Stimulated activated CD4-positive, alpha-beta T cell treated with anti-CD3 and anti-CD28 coated beads, Interleukin-15, amount 100 ng/mL, for 24 hours (primary cell): ENCODE measurements around the gene KCTD11.
"Not testable (repeated sequence)": the region's sequence is repeated elsewhere in the genome, so short reads cannot be mapped to it uniquely, and the experiment has no call there.

Experiments used
- DNase-seq: peaks from one replicate; pipeline ENCODE4 v3.0.0-alpha.2; 2020

Gene KCTD11

GRCh38 chr17:7322520-7323194 is 29.3 kb upstream of the KCTD11 start:
- no peak for DNase-seq

DNA sequence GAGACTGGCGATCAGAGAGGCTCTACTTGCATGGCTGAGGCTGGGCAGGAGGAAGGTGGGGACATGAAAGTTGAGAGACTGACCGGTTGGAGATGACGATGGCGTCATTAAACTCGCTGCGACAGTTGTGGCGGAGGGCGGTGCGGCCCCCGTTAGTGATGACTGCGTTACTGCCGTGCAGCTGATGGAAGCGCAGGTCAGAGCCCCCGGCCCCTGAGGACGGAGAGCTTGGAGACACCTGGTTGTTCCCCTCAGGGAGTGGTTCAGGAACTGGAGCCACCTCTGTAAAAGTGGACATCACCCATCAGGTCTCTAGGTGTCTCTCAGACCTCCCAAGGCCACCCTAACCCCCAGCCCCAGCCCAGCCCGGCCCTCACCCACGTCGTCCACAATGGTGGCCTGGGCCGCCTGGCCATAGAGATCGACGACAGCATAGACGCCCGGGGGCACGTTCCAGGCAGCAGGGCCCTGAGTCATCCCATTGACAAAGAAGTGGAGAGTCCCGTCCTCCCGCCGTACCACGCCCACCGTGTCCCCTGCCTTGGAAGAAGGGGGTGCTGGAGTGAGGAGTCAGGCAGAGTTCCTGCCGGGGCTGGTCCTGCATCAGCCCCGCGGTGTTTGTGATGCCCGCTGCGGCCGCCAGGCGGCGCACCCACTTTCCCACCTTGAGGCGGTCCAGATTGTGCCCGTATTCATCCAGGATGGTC is 28.1 kb upstream of the KCTD11 start:
- DNase-seq, result peak; percentile 72

DNA sequence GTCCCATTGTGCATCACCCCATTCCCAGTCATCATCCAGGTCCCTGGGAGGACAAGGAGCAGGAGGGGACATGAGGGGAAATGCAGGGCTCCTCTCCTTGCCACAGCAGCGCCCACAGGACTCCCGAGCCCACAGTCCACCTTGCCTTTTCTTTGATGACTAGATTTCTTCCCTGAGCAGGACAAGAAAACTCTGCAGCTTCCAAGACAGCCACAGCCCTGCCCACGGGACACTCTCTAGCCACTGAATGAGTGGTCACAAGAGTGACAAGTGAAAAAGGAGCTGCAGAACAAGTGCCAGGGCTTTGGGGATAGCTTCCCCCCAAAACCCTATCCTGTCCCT is 27.6 kb upstream of the KCTD11 start:
- DNase-seq, result no peak

DNA sequence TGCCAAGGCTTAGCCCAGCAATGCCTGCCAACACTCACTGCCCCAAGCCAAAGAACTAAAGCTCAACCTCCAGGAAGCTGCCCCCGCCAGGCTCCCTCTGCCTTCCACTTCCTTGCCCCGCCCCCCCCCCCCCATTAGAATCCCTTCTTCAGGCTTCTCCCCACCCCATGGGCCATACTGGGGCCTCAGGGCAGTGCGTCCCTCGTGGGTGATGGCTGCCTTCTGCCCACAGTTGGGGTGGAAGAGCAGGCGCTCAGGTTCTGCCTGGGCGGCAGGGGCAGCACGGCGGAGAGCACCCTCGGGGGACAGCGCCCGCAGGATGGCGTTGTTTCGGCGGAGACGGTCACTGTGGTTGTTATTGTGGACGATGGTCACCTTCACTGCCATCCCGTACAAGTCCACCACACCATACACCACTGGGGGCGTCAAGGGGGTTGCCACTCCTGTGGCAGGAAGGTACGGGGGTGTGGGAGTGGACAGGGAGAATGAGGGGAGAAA is 26.9 kb upstream of the KCTD11 start:
- DNase-seq, result no peak

DNA sequence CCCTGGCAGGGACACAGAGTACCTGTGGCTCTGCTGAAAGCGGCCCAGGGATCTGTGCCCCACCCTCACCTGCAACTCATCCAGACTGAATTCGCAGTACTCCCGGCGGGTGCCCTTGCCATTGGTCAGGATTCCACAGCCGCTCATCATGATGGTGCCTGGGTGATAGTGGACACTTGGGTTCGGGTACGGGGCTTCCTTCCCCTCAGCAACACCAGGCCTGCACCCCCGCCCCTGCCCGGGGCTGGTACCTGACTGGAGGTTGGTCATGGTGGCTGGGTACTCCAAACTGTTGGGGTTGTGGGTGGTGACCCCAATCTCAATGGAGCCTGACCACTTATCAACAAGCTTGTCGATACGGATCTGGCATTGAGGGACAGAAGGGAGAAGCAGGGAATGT is 25.8 kb upstream of the KCTD11 start:
- DNase-seq, result no peak

DNA sequence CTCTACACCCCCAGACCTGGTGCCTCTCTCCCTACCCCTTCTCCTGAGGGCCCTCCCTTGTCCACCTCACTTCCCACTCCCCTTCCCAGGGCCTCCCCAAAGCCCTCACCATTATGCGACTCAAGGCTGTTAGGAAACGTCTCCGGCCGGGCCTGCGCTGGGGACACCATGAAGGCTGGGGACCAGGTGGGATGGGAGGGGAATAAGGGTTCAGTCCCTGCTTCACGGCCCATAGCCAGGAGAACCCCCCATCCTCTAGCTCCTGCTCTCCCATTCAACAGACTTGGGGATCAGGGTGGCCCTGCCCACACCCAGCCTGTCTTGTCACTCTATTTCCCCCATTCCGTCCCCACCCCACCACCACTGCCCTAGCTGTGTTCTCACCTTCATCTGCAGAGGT is 24.9 kb upstream of the KCTD11 start:
- DNase-seq, result no peak

GRCh38 chr17:7327501-7327900 is 24.5 kb upstream of the KCTD11 start:
- DNase-seq, result no peak

GRCh38 chr17:7328009-7328408 is 24.0 kb upstream of the KCTD11 start:
- no peak for DNase-seq

DNA sequence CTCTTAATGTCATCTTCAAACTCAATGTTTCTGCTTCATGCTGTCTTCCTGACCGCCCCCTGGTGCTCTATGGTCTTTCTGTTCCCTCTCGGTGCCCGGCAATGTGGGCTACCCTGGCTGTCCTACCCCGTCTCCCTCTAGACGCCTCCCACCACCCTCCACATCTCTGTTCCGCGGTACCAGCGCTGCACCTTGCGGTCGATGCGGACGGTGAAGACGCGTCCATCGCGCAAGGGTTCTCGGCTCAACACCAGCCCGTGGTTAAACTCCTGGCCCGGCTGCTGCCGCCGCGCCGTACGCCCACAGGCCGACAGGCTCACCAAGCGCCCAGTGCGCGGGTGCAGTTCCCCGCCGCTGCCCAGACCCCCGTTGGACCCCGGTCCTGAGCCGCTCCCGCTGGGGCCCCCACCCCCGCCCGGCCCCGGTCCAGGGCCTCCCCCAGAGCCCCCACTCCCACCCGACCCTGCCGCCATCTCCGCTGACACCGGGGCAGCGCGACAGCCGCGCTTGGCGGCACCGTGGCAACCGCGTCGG is 23.1 kb upstream of the KCTD11 start, which contains the start of gene NEURL4:
Gene NEURL4 (minus strand): TSS at position 496 of the 534 bp plus-strand sequence. CDS start 23 bp downstream, at position 473.
- no peak for DNase-seq

- peak; percentile 98 for DNase-seq
These were observed 22.5 kb upstream of the KCTD11 start for GRCh38 chr17:7329374-7329996.

DNA sequence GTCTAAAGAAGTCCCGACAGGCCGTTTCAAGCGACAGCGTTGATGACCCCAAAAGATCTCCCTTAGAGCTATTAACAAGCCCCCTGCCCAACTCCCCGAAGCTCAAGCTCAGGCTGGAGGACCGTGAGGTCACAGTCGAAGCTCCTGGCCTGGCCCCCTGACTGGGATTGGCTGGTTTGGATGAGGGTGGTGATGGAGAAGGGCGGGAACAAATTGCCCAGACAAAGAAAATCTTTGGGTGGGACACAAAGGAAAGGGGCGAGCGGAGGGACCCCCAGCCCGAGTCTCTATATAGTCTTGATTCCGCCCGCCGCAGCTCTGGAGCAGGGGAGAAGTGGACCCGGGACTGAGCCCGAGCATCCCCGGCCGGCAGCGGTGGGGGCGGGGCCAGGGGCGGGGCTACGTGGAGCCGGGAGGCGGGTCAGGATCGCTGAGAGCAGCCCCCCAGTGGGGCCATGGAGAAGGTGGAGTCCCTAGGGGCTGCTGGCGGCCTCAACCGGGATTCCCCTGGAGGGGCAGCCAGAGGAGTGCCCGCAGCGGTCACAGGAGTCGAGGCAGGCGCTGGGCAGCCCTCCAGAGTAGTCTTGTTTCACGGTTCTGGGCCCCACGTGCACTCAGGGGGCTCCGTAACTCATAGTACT is 21.8 kb upstream of the KCTD11 start:
- peak; percentile 87 for DNase-seq

GRCh38 chr17:7330638-7331015 is 21.3 kb upstream of the KCTD11 start:
- no peak for DNase-seq

- no peak for DNase-seq
These were observed 19.9 kb upstream of the KCTD11 start for GRCh38 chr17:7332111-7332510.

GRCh38 chr17:7332600-7333069 is 19.3 kb upstream of the KCTD11 start:
- peak; percentile 56 for DNase-seq

- no peak for DNase-seq
These were observed 16.9 kb upstream of the KCTD11 start for GRCh38 chr17:7334938-7335538.

DNA sequence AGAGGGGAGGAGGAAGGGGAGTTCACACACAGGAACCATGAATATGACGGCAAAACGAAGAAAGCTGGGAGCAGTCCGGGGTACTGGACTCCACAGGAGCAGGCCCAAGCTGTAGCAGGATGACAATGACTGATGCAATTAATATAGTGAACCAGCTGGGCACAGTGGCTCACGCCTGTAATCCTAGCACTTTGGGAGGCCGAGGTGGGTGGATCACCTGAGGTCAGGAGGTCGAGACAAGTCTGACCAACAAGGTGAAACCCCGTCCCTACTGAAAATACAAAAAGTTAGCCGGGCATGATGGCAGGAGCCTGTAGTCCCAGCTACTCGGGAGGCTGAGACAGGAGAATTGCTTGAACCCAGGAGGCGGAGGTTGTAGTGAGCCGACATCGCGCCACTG is 16.2 kb upstream of the KCTD11 start:
- DNase-seq, result not testable (repeated sequence)

- DNase-seq, result peak; percentile 95
These were observed 15.5 kb upstream of the KCTD11 start, which contains the start of gene ACAP1 for GRCh38 chr17:7336240-7337175. Gene ACAP1, plus strand, starts transcription at chr17:7336529. Its CDS starts 206 bp downstream, at chr17:7336735.

DNA sequence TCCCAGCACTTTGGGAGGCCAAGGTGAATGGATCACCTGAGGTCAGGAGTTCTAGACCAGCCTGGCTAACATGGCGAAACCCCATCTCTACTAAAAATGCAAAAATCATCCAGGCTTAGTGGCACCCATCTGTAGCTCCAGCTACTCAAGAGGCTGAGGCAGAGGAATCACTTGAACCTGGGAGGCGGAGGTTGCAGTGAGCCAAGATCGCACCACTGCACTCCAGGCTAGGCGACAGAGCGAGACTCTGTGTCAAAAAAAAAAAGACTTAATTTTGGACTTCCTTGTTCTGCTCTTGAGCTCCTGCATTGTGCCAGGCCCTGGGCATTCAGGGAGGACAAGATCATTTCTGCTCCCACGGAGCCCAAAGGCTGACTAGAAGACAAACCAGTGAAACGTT is 14.4 kb upstream of the KCTD11 start:
- DNase-seq, result not testable (repeated sequence)

- no peak for DNase-seq
These were observed 11.8 kb upstream of the KCTD11 start for GRCh38 chr17:7340179-7340578.

- no peak for DNase-seq
These were observed 10.1 kb upstream of the KCTD11 start for GRCh38 chr17:7341842-7342241.

DNA sequence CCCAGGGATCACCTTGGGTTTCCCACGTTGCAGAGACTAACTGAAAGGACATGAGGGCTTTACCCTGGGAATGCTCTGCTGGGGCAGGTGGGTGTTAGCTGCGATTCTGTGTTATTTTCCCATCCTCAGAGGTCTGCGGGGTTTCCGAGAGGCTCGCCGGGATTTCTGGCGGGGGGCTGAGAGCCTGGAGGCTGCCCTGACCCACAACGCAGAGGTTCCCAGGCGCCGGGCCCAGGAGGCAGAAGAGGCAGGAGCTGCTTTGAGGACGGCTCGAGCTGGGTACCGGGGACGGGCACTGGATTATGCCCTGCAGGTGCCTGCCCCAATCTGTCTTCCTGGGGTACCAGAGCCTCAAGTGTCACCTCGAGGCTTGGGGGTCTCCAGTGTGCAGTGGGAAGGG is 8.7 kb upstream of the KCTD11 start:
- DNase-seq, result no peak
